Hepatocyte (in vitro differentiated cells): ENCODE results near the gene KIAA1217. TPM values are rescaled to one million over a fixed set of nuclear protein-coding genes. Genes with fewer than 3 reads are reported as not detected.

Experiments
- DNase-seq: peaks from one replicate; pipeline ENCODE4 v3.0.0-alpha.2; 2016; ENCODE audit warnings: low spot score
- H2AFZ ChIP-seq: fragments of 200-600 bp; sonication (generic); 2 replicates; pipeline ENCODE4 v1.6.0; 2016; ENCODE audit warnings: antibody characterized with exemption, mild to moderate bottlenecking
- H3K27ac ChIP-seq: fragments of 200-600 bp; sonication (generic); 2 replicates; pipeline ENCODE4 v1.5.1; 2016; ENCODE audit warnings: mild to moderate bottlenecking
- H3K27me3 ChIP-seq: fragments of 200-600 bp; sonication (generic); 2 replicates; pipeline ENCODE4 v1.6.1; 2016
- H3K36me3 ChIP-seq: fragments of 200-600 bp; sonication (generic); replicated peaks from 2 replicates; pipeline ENCODE4 v1.5.1; 2016; ENCODE audit warnings: low read depth; ENCODE audit not compliant: insufficient read depth
- H3K4me1 ChIP-seq: fragments of 200-600 bp; sonication (generic); 2 replicates; pipeline ENCODE4 v1.5.1; 2016; ENCODE audit warnings: mild to moderate bottlenecking, moderate library complexity; ENCODE audit not compliant: insufficient read depth
- H3K4me2 ChIP-seq: fragments of 200-600 bp; sonication (generic); 2 replicates; pipeline ENCODE4 v1.6.0; 2016
- H3K4me3 ChIP-seq: fragments of 200-600 bp; sonication (generic); 2 replicates; pipeline ENCODE4 v1.5.1; 2016; ENCODE audit warnings: mild to moderate bottlenecking
- H3K79me2 ChIP-seq: fragments of 200-600 bp; sonication (generic); 2 replicates; pipeline ENCODE4 v1.6.0; 2017; ENCODE audit warnings: mild to moderate bottlenecking
- H3K9me2 ChIP-seq: fragments of 200-600 bp; sonication (generic); replicated peaks from 2 replicates; pipeline ENCODE4 v1.6.0; 2017; ENCODE audit warnings: mild to moderate bottlenecking; ENCODE audit not compliant: insufficient read depth
- H3K9me3 ChIP-seq: fragments of 200-600 bp; sonication (generic); 2 replicates; pipeline ENCODE4 v1.5.1; 2016; ENCODE audit warnings: low read depth, mild to moderate bottlenecking
- H4K20me1 ChIP-seq: fragments of 200-600 bp; sonication (generic); 2 replicates; pipeline ENCODE4 v1.6.0; 2016; ENCODE audit warnings: mild to moderate bottlenecking; ENCODE audit not compliant: insufficient read depth, poor library complexity, severe bottlenecking
- CTCF ChIP-seq: fragments of 200-600 bp; sonication (generic); IDR thresholded peaks from 2 replicates; pipeline ENCODE4 v1.5.1; 2016; ENCODE audit warnings: antibody characterized with exemption, mild to moderate bottlenecking; ENCODE audit not compliant: poor library complexity
- EZH2 ChIP-seq: fragments of 200-600 bp; sonication (generic); IDR thresholded peaks from 2 replicates; pipeline ENCODE4 v1.6.1; 2016; ENCODE audit warnings: antibody characterized with exemption, mild to moderate bottlenecking, borderline replicate concordance
- EZH2phosphoT487 ChIP-seq: fragments of 200-600 bp; sonication (generic); IDR thresholded peaks from one replicate; pipeline ENCODE4 v1.6.1; 2018; ENCODE audit warnings: antibody characterized with exemption, mild to moderate bottlenecking, low read depth, moderate library complexity; ENCODE audit not compliant: unreplicated experiment, severe bottlenecking
- WGBS: methylation state at CpG from one replicate; pipeline ENCODE4 v1.1.6; 2016; ENCODE audit warnings: low lambda C conversion rate; ENCODE audit errors: missing lambda C conversion rate; 5-methylcytosine and 5-hydroxymethylcytosine counted together
- polyA plus RNA-seq: library from polyadenylated mRNA; unstranded; fragments of >200 nt; fragmentation: Nextera tagmentation; extraction: Ambion mirVana; gene quantifications from 2 replicates; pipeline ENCODE4 v1.2.1, GENCODE V29; 2016
- total RNA-seq: library from RNA; depleted of rRNA; stranded (reverse); fragments of >200 nt; gene quantifications from 2 replicates; pipeline ENCODE4 v1.2.3, GENCODE V29; 2014

Gene KIAA1217
- total and polyA plus RNA-seq, 2 experiments from 2014 or later: 31.6 to 33.2 TPM

DNA sequence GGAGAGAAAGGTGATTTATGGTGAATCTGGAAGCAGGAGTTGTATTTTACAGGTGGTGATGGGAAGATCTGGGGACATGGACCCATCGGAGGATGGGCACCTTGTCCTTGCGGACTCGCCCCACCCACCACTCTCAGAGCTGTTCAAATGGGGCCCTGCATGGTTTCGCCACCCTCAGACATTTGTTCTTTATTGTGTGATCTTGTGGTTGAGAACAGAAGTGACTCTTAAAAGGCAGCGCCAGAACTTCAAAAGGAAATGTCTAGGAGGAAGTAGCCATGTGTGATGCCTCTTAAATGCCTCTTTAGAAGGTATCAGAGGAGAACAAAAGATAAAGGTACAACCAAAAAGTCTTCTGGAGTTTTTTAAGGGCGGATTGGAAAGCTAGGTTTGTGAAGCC is 205.7 kb downstream of the KIAA1217 start:
- peaks cover 2% of the 10 kb centered on the region for H3K79me2 ChIP-seq
- no peaks in the 10 kb centered on the region for H3K9me3 ChIP-seq
- DNase-seq: no peak
- WGBS: 87% methylated on average over 6 of the region's 6 CpGs
- no peaks in the 10 kb centered on the region for H3K36me3 ChIP-seq
- no peak overlapping the region for H2AFZ ChIP-seq
- H3K9me2 ChIP-seq: no peaks in the 10 kb centered on the region
- no peak for TF ChIP-seq CTCF
- TF ChIP-seq EZH2: no peak
- no peak for TF ChIP-seq EZH2phosphoT487
- H3K27me3 ChIP-seq: no peaks in the 10 kb centered on the region
- H3K4me3 ChIP-seq: no peak overlapping the region
- H3K4me1 ChIP-seq: peaks cover 27% of the 10 kb centered on the region
- no peaks in the 10 kb centered on the region for H4K20me1 ChIP-seq
- peak overlapping the region; percentile 90 for H3K27ac ChIP-seq
- H3K4me2 ChIP-seq: no peak overlapping the region

DNA sequence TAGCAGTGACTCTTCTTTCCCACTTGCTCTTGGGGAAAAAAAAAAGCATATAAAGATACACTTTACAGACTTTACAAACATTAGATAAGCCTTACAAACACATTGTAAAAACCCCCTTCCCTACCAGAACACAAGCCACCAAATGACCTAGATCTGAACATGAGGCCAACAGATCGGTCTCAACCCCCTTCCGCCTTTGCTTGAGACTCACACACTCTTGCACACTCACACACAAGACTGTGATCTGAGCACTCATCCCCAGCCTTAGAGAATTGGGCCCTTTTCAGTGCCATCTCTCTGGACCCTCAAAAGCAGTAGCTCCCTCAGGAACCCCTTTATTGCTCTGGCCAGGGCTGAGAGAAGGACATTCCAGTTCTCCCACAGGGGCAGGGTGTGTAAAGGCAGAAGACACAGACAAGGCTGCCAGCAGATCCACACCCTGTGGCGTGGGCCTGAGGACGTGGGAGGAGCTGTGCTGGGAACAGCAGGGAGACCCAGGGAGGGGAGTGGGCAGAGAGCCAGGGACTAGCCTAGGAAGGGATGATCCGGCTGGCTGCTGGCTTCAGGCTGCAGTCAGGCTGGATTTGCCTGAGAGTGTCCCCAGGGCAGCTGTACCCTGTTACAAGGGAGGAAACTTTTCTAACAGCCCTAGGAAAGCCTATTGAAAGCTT is 206.7 kb downstream of the KIAA1217 start:
- TF ChIP-seq EZH2phosphoT487 (no peak), CTCF (no peak)
- no peaks in the 10 kb centered on the region for H3K36me3 ChIP-seq
- H3K27ac ChIP-seq: peak overlapping the region; percentile 90
- H4K20me1 ChIP-seq: no peaks in the 10 kb centered on the region
- WGBS: 31% methylated on average over 5 of the region's 5 CpGs
- H3K4me3 ChIP-seq: no peak overlapping the region
- H2AFZ ChIP-seq: no peak overlapping the region
- no peaks in the 10 kb centered on the region for H3K27me3 ChIP-seq
- H3K4me1 ChIP-seq: peaks cover 27% of the 10 kb centered on the region
- peak overlapping the region; percentile 49 for H3K4me2 ChIP-seq
- peaks cover 4% of the 10 kb centered on the region for H3K79me2 ChIP-seq
- H3K9me3 ChIP-seq: no peaks in the 10 kb centered on the region
- DNase-seq: peak; percentile 85
- H3K9me2 ChIP-seq: no peaks in the 10 kb centered on the region

- Histone ChIP-seq H3K4me2 (peak overlapping the region; percentile 49), H2AFZ (no peak overlapping the region), H3K36me3 (no peaks in the 10 kb centered on the region), H3K9me3 (no peaks in the 10 kb centered on the region), H4K20me1 (no peaks in the 10 kb centered on the region), H3K79me2 (peaks cover 6% of the 10 kb centered on the region), H3K27me3 (no peaks in the 10 kb centered on the region), H3K27ac (peak overlapping the region; percentile 90), H3K4me3 (no peak overlapping the region), H3K4me1 (peaks cover 27% of the 10 kb centered on the region), H3K9me2 (no peaks in the 10 kb centered on the region)
- no peak for DNase-seq
- no peak for TF ChIP-seq CTCF
- TF ChIP-seq EZH2: no peak
- no peak for TF ChIP-seq EZH2phosphoT487
- WGBS: 74% methylated on average over 4 of the region's 4 CpGs
These were observed 207.3 kb downstream of the KIAA1217 start for GRCh38 chr10:24416248-24416647.
